Measurements from ENCODE around the gene NKAIN1. TPM values are rescaled to one million over a fixed set of nuclear protein-coding genes. Genes with fewer than 3 reads are reported as not detected.

NKAIN1 gene
- total RNA-seq, 1 experiment from 2014 or later: 1.7 TPM

DNA sequence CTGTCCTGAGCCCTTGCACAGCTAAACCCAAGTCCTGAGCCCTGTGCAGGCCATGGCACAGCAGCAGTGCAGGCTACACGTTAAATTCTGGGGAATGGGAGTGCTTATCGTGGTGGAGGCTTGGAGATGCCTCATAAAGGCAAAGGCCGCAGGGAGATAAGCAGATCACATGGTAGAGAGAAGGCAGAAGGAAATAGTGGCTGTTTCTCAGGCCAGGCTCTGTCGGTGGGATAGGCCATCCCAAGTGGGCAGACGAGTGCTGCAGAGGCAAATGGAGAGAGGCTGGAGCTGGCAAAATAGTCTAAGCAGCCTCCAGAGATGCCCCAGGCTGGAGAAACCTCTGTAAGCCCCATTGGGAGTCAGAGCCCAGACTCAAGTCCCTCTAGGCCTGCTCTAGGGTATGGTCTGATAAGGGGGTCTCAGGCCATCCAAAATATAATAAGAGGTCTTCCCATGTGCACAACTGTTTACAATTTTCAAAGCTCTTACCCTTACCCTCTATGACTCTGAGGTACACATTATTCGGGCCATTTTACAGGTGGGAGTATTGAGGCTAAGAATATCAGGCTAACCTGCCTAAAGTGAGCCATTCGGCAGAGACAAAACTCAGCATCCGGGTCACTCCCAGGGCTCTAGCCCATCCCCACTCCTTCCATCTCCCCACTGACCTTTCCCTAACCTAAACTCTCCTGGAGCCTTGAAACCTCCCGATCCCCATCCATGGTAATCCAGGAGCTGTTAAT, 79.6 kb downstream of the NKAIN1 start:
- BruUV-seq (replicated peaks): no TSS peak
- Histone ChIP-seq H3K27ac (ENCODE audit: low read length) (no peak overlapping the region), H3K9me3 (ENCODE audit: control insufficient read depth, insufficient read depth, low read depth, low read length) (no peaks in the 10 kb centered on the region), H3K36me3 (ENCODE audit: control insufficient read depth, insufficient read depth, low read length) (no peaks in the 10 kb centered on the region), H3K4me3 (ENCODE audit: low read depth in 2 of 2, low read length in 2 of 2) (no peak overlapping the region), H3K4me1 (ENCODE audit: control insufficient read depth, insufficient read depth, low read length) (peaks cover 3% of the 10 kb centered on the region; the same call in 1 of the 2 replicates), H3K27me3 (ENCODE audit: control insufficient read depth, insufficient read depth, low read length) (no peaks in the 10 kb centered on the region)
- in situ Hi-C loops (cut with HindIII; ENCODE audit: low pct_unique_long_range_greater_than_20kb, low sequenced_read_pairs): no loop called here
- no peak for DNase-seq (ENCODE audit: low read depth, low spot score)
- TF ChIP-seq POLR2AphosphoS5 (IDR thresholded peaks at IDR 0.05; ENCODE audit: low read depth, low read length): no peak
- TF ChIP-seq, protein P1, sequence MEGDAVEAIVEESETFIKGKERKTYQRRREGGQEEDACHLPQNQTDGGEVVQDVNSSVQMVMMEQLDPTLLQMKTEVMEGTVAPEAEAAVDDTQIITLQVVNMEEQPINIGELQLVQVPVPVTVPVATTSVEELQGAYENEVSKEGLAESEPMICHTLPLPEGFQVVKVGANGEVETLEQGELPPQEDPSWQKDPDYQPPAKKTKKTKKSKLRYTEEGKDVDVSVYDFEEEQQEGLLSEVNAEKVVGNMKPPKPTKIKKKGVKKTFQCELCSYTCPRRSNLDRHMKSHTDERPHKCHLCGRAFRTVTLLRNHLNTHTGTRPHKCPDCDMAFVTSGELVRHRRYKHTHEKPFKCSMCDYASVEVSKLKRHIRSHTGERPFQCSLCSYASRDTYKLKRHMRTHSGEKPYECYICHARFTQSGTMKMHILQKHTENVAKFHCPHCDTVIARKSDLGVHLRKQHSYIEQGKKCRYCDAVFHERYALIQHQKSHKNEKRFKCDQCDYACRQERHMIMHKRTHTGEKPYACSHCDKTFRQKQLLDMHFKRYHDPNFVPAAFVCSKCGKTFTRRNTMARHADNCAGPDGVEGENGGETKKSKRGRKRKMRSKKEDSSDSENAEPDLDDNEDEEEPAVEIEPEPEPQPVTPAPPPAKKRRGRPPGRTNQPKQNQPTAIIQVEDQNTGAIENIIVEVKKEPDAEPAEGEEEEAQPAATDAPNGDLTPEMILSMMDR (IDR thresholded peaks at IDR 0.05): no peak
- TF ChIP-seq, protein P2, sequence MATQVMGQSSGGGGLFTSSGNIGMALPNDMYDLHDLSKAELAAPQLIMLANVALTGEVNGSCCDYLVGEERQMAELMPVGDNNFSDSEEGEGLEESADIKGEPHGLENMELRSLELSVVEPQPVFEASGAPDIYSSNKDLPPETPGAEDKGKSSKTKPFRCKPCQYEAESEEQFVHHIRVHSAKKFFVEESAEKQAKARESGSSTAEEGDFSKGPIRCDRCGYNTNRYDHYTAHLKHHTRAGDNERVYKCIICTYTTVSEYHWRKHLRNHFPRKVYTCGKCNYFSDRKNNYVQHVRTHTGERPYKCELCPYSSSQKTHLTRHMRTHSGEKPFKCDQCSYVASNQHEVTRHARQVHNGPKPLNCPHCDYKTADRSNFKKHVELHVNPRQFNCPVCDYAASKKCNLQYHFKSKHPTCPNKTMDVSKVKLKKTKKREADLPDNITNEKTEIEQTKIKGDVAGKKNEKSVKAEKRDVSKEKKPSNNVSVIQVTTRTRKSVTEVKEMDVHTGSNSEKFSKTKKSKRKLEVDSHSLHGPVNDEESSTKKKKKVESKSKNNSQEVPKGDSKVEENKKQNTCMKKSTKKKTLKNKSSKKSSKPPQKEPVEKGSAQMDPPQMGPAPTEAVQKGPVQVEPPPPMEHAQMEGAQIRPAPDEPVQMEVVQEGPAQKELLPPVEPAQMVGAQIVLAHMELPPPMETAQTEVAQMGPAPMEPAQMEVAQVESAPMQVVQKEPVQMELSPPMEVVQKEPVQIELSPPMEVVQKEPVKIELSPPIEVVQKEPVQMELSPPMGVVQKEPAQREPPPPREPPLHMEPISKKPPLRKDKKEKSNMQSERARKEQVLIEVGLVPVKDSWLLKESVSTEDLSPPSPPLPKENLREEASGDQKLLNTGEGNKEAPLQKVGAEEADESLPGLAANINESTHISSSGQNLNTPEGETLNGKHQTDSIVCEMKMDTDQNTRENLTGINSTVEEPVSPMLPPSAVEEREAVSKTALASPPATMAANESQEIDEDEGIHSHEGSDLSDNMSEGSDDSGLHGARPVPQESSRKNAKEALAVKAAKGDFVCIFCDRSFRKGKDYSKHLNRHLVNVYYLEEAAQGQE (IDR thresholded peaks at IDR 0.05; ENCODE audit: insufficient read depth in 1 of 2, low read depth in 2 of 2, low read length in 1 of 2): no peak
- no peak for TF ChIP-seq TCF7L2 (IDR thresholded peaks at IDR 0.05; ENCODE audit: low read depth, low read length)
- no peak for TF ChIP-seq SIN3A (IDR thresholded peaks at IDR 0.05; ENCODE audit: borderline replicate concordance, insufficient read depth, low read depth, low read length)
- no peak for ATAC-seq
- POLR2A ChIA-PET: interaction anchor here (0.6 kb wide), 2 partner anchors 23 to 886 kb away, joined by 3 to 7 read pairs; no protein-coding TSS in a partner anchor
- CTCF ChIA-PET: interaction anchor here (0.6 to 0.7 kb wide), 4 partner anchors 26 to 230 kb away, joined by 4 to 6 read pairs (median 4); no protein-coding TSS in a partner anchor
- intact Hi-C loops (cut with micrococcal nuclease; ENCODE audit: unreplicated experiment): no loop called here

- Histone ChIP-seq H3K9me3 (ENCODE audit: control insufficient read depth, insufficient read depth, low read depth, low read length) (no peaks in the 10 kb centered on the region), H3K27ac (ENCODE audit: low read length) (no peak overlapping the region), H3K4me3 (ENCODE audit: low read depth in 2 of 2, low read length in 2 of 2) (no peak overlapping the region), H3K36me3 (ENCODE audit: control insufficient read depth, insufficient read depth, low read length) (no peaks in the 10 kb centered on the region), H3K27me3 (ENCODE audit: control insufficient read depth, insufficient read depth, low read length) (no peaks in the 10 kb centered on the region), H3K4me1 (ENCODE audit: control insufficient read depth, insufficient read depth, low read length) (peaks cover 6% of the 10 kb centered on the region)
- ChIA-PET CTCF (interaction anchor here (0.6 to 0.7 kb wide), 4 partner anchors 27 to 519 kb away, joined by 4 to 8 read pairs (median 4); no protein-coding TSS in a partner anchor), POLR2A (interaction anchor here (0.6 kb wide), 1 partner anchor 277 kb away, joined by 19 read pairs; no protein-coding TSS in a partner anchor)
- no peak for ATAC-seq
- in situ Hi-C loops (cut with HindIII; ENCODE audit: low pct_unique_long_range_greater_than_20kb, low sequenced_read_pairs): no loop called here
- no peak for DNase-seq (ENCODE audit: low read depth, low spot score)
- no TSS peak for BruUV-seq (replicated peaks)
- TF ChIP-seq SIN3A (IDR thresholded peaks at IDR 0.05; ENCODE audit: borderline replicate concordance, insufficient read depth, low read depth, low read length) (no peak), TCF7L2 (IDR thresholded peaks at IDR 0.05; ENCODE audit: low read depth, low read length) (no peak), POLR2AphosphoS5 (IDR thresholded peaks at IDR 0.05; ENCODE audit: low read depth, low read length) (no peak)
- TF ChIP-seq, protein P2 (IDR thresholded peaks at IDR 0.05; ENCODE audit: insufficient read depth in 1 of 2, low read depth in 2 of 2, low read length in 1 of 2): no peak
- TF ChIP-seq, protein P1 (IDR thresholded peaks at IDR 0.05): no peak
- intact Hi-C loops (cut with micrococcal nuclease; ENCODE audit: unreplicated experiment): no loop called here
Measured at GRCh38 chr1:31159323-31159722, 80.4 kb downstream of the NKAIN1 start.
